Caco-2 (cell line): Measurements from ENCODE around the gene DONSON. TPM values are rescaled to one million over a fixed set of nuclear protein-coding genes. Genes with fewer than 3 reads are reported as not detected.

ENCODE experiments used
- BruUV-seq: library from RNA; stranded (reverse); fragments of 400-500 nt; replicated peaks from 2 replicates; lab custom pipeline; 2021; lab: Mats Ljungman, UMichigan
- CTCF ChIA-PET: fragments of 300-600 bp; sonication (Branson Sonifier 250); formaldehyde crosslinking; loops from one replicate; lab custom pipeline; 2022; ENCODE audit warnings: antibody characterized with exemption; lab: Charles Lee
- POLR2A ChIA-PET: fragments of 300-600 bp; sonication (Branson Sonifier 250); formaldehyde crosslinking; loops from one replicate; lab custom pipeline; 2022; ENCODE audit warnings: antibody characterized with exemption; lab: Charles Lee
- DNase-seq, 2 experiments: peaks; one replicate each; pipeline versions ENCODE4 v3.0.0 to v3.0.0-alpha.2; 2020 to 2022
- H3K27me3 ChIP-seq: replicated peaks from 2 replicates; pipeline ENCODE4 v1.6.0; 2011; ENCODE audit warnings: low read length; ENCODE audit not compliant: control insufficient read depth, insufficient read depth
- H3K36me3 ChIP-seq: 2 replicates; pipeline ENCODE4 v1.5.1; 2011; ENCODE audit warnings: low read length; ENCODE audit not compliant: control insufficient read depth, insufficient read depth
- H3K4me1 ChIP-seq: fragments of 250-450 bp; sonication (Bioruptor Pico); 2 replicates; pipeline ENCODE4 v1.5.1; 2020; ENCODE audit warnings: mild to moderate bottlenecking
- H3K4me3 ChIP-seq: 2 replicates; pipeline ENCODE4 v1.5.1; 2011; ENCODE audit warnings: low read depth, mild to moderate bottlenecking, control low read depth, low read length
- H3K9me3 ChIP-seq: fragments of 250-450 bp; sonication (Bioruptor Pico); 2 replicates; pipeline ENCODE4 v1.5.1; 2020; ENCODE audit warnings: mild to moderate bottlenecking, moderate library complexity
- H3K27ac Mint-ChIP-seq: one replicate; pipeline ENCODE4 v1.8.0; 2022; ENCODE audit warnings: mixed read lengths; ENCODE audit not compliant: unreplicated experiment
- H3K27me3 Mint-ChIP-seq: one replicate; pipeline ENCODE4 v1.8.0; 2022; ENCODE audit warnings: mixed read lengths; ENCODE audit not compliant: insufficient read depth, unreplicated experiment
- H3K36me3 Mint-ChIP-seq: one replicate; pipeline ENCODE4 v1.8.0; 2022; ENCODE audit warnings: mild to moderate bottlenecking, mixed read lengths; ENCODE audit not compliant: insufficient read depth, unreplicated experiment
- H3K4me1 Mint-ChIP-seq: one replicate; pipeline ENCODE4 v1.8.0; 2022; ENCODE audit warnings: low read depth, mixed read lengths; ENCODE audit not compliant: unreplicated experiment
- H3K4me3 Mint-ChIP-seq: one replicate; pipeline ENCODE4 v1.8.0; 2022; ENCODE audit warnings: mild to moderate bottlenecking, moderate library complexity, mixed read lengths; ENCODE audit not compliant: unreplicated experiment
- H3K9me3 Mint-ChIP-seq: one replicate; pipeline ENCODE4 v1.8.0; 2022; ENCODE audit warnings: mixed read lengths; ENCODE audit not compliant: unreplicated experiment
- CTCF ChIP-seq, 2 experiments: fragments of 200-600 bp in 1 of 2; IDR thresholded peaks; 1 replicate in 1 of 2; 2 replicates in 1 of 2; pipeline versions ENCODE4 v1.5.1 to v1.8.0; 2011 to 2022; ENCODE audit warnings: antibody characterized with exemption in 1 of 2, control low read depth in 1 of 2, inconsistent platforms in 1 of 2, low read depth in 1 of 2, low read length in 1 of 2, mild to moderate bottlenecking in 1 of 2, moderate library complexity in 1 of 2; ENCODE audit not compliant: insufficient read depth in 1 of 2, severe bottlenecking in 1 of 2, unreplicated experiment in 1 of 2
- intact Hi-C: fragments of 100-400 bp; cut with micrococcal nuclease; formaldehyde crosslinking; loops from one replicate; pipeline ENCODE4 v1.10.0; 2022; ENCODE audit not compliant: unreplicated experiment
- total RNA-seq: library from RNA; stranded (reverse); gene quantifications from 2 replicates; pipeline ENCODE4 v1.2.3, GENCODE V29; 2022

Gene DONSON
- total RNA-seq, 1 experiment from 2014 or later, result 36.2 TPM

GRCh38 chr21:33551664-33552063 is 36.8 kb downstream of the DONSON start:
- no peaks in the 10 kb centered on the region for H3K27me3 Mint-ChIP-seq
- Histone ChIP-seq H3K4me3 (no peak overlapping the region), H3K4me1 (no peaks in the 10 kb centered on the region), H3K27me3 (no peaks in the 10 kb centered on the region), H3K9me3 (no peaks in the 10 kb centered on the region), H3K36me3 (peaks cover 17% of the 10 kb centered on the region)
- H3K9me3 Mint-ChIP-seq, result peaks cover 10% of the 10 kb centered on the region
- intact Hi-C loops, result no loop called here
- peaks cover 99% of the 10 kb centered on the region for H3K36me3 Mint-ChIP-seq
- no peaks in the 10 kb centered on the region for H3K4me1 Mint-ChIP-seq
- TF ChIP-seq CTCF (IDR thresholded peaks at IDR 0.05; ENCODE audit: insufficient read depth in 1 of 2, low read depth in 1 of 2, low read length in 1 of 2, severe bottlenecking in 1 of 2, unreplicated experiment in 1 of 2), result no peak
- no peak overlapping the region for H3K4me3 Mint-ChIP-seq
- no peak overlapping the region for H3K27ac Mint-ChIP-seq
- CTCF ChIA-PET, result no interaction called here
- POLR2A ChIA-PET, result interaction anchor here (0.6 kb wide), 1 partner anchor 580 kb away, joined by 3 read pairs; no protein-coding TSS in a partner anchor
- DNase-seq, result no peak
- BruUV-seq, result no TSS peak

DNA sequence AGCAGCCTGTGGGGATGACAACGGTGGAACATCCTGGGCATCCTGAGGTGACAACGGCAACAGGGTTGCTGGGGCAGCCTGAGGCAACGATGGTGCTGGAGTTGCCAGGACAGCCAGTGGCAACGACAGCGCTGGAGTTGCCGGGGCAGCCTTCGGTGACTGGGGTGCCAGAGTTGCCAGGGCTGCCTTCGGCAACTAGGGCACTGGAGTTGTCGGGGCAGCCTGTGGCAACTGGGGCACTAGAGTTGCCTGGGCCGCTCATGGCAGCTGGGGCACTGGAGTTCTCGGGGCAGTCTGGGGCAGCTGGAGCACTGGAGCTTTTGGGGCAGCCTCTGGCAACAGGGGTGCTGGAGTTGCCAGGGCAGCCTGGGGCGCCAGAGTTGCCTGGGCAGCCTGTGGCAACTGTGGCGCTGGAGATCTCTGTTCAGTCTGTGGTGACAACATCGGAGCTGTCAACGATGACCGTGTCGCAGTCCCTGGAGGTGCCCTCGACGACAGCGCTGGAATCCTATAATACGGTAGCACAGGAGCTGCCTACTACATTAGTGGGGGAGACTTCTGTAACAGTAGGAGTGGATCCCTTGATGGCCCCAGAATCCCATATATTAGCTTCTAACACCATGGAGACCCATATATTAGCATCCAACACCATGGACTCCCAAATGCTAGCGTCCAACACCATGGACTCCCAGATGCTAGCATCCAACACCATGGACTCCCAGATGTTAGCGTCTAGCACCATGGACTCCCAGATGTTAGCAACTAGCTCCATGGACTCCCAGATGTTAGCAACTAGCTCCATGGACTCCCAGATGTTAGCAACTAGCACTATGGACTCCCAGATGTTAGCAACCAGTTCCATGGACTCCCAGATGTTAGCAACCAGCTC is 37.5 kb downstream of the DONSON start:
- no peak for TF ChIP-seq CTCF (IDR thresholded peaks at IDR 0.05; ENCODE audit: insufficient read depth in 1 of 2, low read depth in 1 of 2, low read length in 1 of 2, severe bottlenecking in 1 of 2, unreplicated experiment in 1 of 2)
- H3K27me3 Mint-ChIP-seq, result no peaks in the 10 kb centered on the region
- H3K27ac Mint-ChIP-seq, result no peak overlapping the region
- H3K27me3 ChIP-seq, result no peaks in the 10 kb centered on the region
- no TSS peak for BruUV-seq
- ChIA-PET POLR2A (interaction anchor here (0.6 kb wide), 1 partner anchor 579 kb away, joined by 3 read pairs; no protein-coding TSS in a partner anchor), CTCF (no interaction called here)
- peaks cover 17% of the 10 kb centered on the region for H3K36me3 ChIP-seq
- no peaks in the 10 kb centered on the region for H3K4me1 ChIP-seq
- peaks cover 10% of the 10 kb centered on the region for H3K9me3 Mint-ChIP-seq
- no peak overlapping the region for H3K4me3 ChIP-seq
- no peak for DNase-seq
- no peaks in the 10 kb centered on the region for H3K4me1 Mint-ChIP-seq
- no peak overlapping the region for H3K4me3 Mint-ChIP-seq
- intact Hi-C loops, result no loop called here
- H3K9me3 ChIP-seq, result no peaks in the 10 kb centered on the region
- H3K36me3 Mint-ChIP-seq, result peaks cover 99% of the 10 kb centered on the region

DNA sequence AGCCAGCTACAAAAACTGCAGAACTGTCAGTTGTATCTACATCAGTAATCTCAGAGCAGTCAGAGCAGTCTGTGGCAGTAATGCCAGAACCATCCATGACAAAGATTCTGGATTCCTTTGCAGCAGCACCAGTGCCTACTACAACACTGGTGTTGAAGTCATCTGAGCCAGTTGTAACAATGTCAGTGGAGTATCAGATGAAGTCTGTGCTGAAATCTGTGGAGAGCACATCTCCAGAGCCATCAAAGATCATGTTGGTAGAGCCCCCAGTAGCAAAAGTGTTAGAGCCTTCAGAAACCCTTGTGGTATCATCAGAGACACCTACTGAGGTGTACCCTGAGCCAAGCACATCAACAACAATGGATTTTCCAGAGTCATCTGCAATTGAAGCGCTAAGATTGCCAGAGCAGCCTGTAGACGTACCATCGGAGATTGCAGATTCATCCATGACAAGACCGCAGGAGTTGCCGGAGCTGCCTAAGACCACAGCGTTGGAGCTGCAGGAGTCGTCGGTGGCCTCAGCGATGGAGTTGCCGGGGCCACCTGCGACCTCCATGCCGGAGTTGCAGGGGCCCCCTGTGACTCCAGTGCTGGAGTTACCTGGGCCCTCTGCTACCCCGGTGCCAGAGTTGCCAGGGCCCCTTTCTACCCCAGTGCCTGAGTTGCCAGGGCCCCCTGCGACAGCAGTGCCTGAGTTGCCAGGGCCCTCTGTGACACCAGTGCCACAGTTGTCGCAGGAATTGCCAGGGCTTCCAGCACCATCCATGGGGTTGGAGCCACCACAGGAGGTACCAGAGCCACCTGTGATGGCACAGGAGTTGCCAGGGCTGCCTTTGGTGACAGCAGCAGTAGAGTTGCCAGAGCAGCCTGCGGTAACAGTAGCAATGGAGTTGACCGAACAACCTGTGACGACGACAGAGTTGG is 38.4 kb downstream of the DONSON start:
- DNase-seq, result no peak
- Mint-ChIP-seq H3K4me3 (no peak overlapping the region), H3K4me1 (no peaks in the 10 kb centered on the region), H3K9me3 (peaks cover 10% of the 10 kb centered on the region), H3K27ac (no peak overlapping the region), H3K27me3 (no peaks in the 10 kb centered on the region), H3K36me3 (peaks cover 92% of the 10 kb centered on the region)
- ChIA-PET POLR2A (no interaction called here), CTCF (no interaction called here)
- Histone ChIP-seq H3K9me3 (no peaks in the 10 kb centered on the region), H3K27me3 (no peaks in the 10 kb centered on the region), H3K36me3 (peaks cover 17% of the 10 kb centered on the region), H3K4me3 (no peak overlapping the region), H3K4me1 (peaks cover 4% of the 10 kb centered on the region; the same call in 1 of the 2 replicates)
- TF ChIP-seq CTCF (IDR thresholded peaks at IDR 0.05; ENCODE audit: insufficient read depth in 1 of 2, low read depth in 1 of 2, low read length in 1 of 2, severe bottlenecking in 1 of 2, unreplicated experiment in 1 of 2), result no peak
- intact Hi-C loops, result no loop called here
- no TSS peak for BruUV-seq
